Esophagus (tissue), 2 donors: ENCODE data around the gene RGS17. TPM values are rescaled to one million over a fixed set of nuclear protein-coding genes. Genes with fewer than 3 reads are reported as not detected.
"Not testable (repeated sequence)": the region's sequence is repeated elsewhere in the genome, so short reads cannot be mapped to it uniquely, and the experiment has no call there.

Source experiments
- H3K27ac ChIP-seq, 2 donors: one replicate each; pipeline ENCODE4 v1.5.1; 2013; ENCODE audit warnings: low read depth in 2 of 2, mild to moderate bottlenecking in 2 of 2, inconsistent platforms in 1 of 2, low read length in 1 of 2, moderate library complexity in 1 of 2
- H3K27me3 ChIP-seq, 2 donors: one replicate each; pipeline ENCODE4 v1.6.1; 2013; ENCODE audit warnings: low read length in 2 of 2, control low read depth in 1 of 2, mild to moderate bottlenecking in 1 of 2; ENCODE audit not compliant: insufficient read depth in 2 of 2, control insufficient read depth in 1 of 2
- H3K36me3 ChIP-seq, 2 donors: one replicate each; pipeline ENCODE4 v1.6.1; 2013; ENCODE audit warnings: low read length in 1 of 2; ENCODE audit not compliant: control insufficient read depth in 2 of 2, insufficient read depth in 2 of 2
- H3K4me1 ChIP-seq, 2 donors: one replicate each; pipeline ENCODE4 v1.6.1; 2013; ENCODE audit warnings: low read length in 1 of 2; ENCODE audit not compliant: control insufficient read depth in 2 of 2, insufficient read depth in 2 of 2
- H3K4me3 ChIP-seq, 2 donors: one replicate each; pipeline ENCODE4 v1.5.1; 2013; ENCODE audit warnings: low read length in 2 of 2, mild to moderate bottlenecking in 2 of 2, low read depth in 1 of 2, moderate library complexity in 1 of 2
- H3K9me3 ChIP-seq, 2 donors: one replicate each; pipeline ENCODE4 v1.6.1; 2013; ENCODE audit warnings: mild to moderate bottlenecking in 2 of 2, low read depth in 1 of 2, low read length in 1 of 2, moderate library complexity in 1 of 2; ENCODE audit not compliant: control insufficient read depth in 2 of 2, insufficient read depth in 1 of 2
- WGBS, 2 donors: extraction: QIAGEN DNeasy Blood & Tissue Kit; methylation state at CpG; one replicate each; pipeline ENCODE4 v1.1.7; 2013; 5-methylcytosine and 5-hydroxymethylcytosine counted together
- polyA plus RNA-seq, 2 donors: library from polyadenylated mRNA; stranded (reverse); fragments of 200-250 nt; gene quantifications; one replicate each; pipeline ENCODE4 v1.2.3, GENCODE V29; 2013
- donor health status: healthy with polysubstance abuse.
- donor health status: Bipolar disorder and iron deficiency.

Gene RGS17
- polyA plus RNA-seq, 2 donors, result 1.1 to 4.1 TPM

DNA sequence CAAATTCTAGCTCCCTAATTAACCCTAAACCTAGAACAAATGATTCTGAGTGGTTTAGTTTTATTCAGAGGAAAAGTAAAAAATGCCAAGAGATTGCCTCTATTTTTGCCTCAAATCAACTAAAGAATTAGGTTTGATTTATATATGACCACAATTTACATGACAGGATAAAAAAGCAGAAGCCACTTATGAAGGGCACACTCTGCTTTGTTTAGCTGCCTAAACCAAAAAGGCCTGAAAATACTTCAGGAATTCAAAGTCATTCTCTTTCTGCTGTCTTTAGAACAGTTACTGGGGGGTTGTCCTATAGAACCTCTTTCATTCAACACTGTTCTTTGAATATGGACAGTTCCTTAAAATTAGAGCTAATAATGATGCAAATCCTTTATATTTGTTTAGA lies 153.5 kb downstream of the RGS17 start:
- no peaks in the 10 kb centered on the region for H3K9me3 ChIP-seq
- H3K36me3 ChIP-seq, result peaks cover 0 to 7% of the 10 kb centered on the region in 2 donors
- no peaks in the 10 kb centered on the region for H3K27me3 ChIP-seq
- no peak overlapping the region for H3K27ac ChIP-seq
- peaks cover 3 to 4% of the 10 kb centered on the region in 2 donors for H3K4me1 ChIP-seq
- H3K4me3 ChIP-seq, result no peak overlapping the region

DNA sequence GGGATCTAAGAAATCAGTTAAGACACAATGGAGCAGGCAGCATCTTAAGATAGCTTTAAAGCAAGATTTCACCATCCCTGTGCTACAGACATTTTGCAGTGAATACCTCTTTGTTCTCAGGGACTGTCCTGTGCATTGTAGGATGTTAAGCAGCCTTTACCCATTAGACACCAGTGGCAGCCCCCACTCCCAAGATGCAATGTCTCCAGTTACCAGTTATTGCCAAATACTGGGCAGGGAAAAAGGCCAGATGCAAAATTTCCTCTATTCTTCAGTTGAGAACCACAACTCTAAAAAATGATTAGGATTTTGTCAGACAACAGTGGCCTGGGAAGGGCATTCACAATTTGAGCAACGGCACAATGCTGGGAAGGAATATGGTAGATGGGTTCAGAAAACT lies 154.3 kb downstream of the RGS17 start:
- peaks cover 0 to 7% of the 10 kb centered on the region in 2 donors for H3K36me3 ChIP-seq
- no peaks in the 10 kb centered on the region for H3K27me3 ChIP-seq
- no peak overlapping the region for H3K4me3 ChIP-seq
- no peaks in the 10 kb centered on the region for H3K9me3 ChIP-seq
- 87 to 94% methylated on average over 1 of the region's 1 CpG for WGBS, 2 donors
- no peaks in the 10 kb centered on the region for H3K4me1 ChIP-seq
- H3K27ac ChIP-seq, result no peak overlapping the region

DNA sequence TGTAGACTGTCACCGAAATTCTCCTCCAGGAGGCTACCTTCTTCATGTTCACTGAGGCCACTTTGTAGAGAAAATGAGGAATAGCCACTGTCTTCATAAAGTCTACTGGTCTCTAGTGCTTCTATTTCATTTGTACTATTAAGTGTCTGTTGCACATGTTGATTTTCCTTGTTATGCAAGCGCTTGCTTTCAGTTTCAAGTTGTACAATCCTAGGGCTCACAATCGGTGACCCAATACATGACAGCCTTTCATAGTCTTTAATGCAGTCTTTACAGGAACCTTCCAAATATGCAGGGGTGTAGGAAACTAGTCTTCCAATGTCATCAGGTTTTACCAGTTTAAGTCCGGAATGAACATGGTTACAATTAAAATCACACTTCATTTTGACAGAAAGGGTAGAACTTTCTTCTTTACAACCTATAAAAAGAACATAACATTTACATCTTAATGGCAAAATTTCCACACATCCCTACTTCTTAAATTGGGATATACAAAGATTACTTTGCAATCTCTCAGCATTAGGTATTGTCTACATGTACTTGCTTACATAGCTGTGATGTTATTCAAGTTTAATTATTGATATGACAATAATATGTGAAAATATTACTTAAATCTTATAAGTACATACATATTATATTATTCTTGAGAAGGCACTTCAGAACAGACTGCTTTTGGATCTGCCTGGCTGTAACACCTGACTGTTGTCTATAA lies 155.7 kb downstream of the RGS17 start:
- no peaks in the 10 kb centered on the region for H3K27me3 ChIP-seq
- H3K9me3 ChIP-seq, result no peaks in the 10 kb centered on the region
- WGBS, 2 donors, result 74 to 78% methylated on average over 4 of the region's 4 CpGs
- no peak overlapping the region for H3K27ac ChIP-seq
- peak overlapping the region in 1 of 2 donors; percentile 2 for H3K4me3 ChIP-seq
- H3K36me3 ChIP-seq, result peaks cover 0 to 11% of the 10 kb centered on the region in 2 donors
- H3K4me1 ChIP-seq, result no peaks in the 10 kb centered on the region

DNA sequence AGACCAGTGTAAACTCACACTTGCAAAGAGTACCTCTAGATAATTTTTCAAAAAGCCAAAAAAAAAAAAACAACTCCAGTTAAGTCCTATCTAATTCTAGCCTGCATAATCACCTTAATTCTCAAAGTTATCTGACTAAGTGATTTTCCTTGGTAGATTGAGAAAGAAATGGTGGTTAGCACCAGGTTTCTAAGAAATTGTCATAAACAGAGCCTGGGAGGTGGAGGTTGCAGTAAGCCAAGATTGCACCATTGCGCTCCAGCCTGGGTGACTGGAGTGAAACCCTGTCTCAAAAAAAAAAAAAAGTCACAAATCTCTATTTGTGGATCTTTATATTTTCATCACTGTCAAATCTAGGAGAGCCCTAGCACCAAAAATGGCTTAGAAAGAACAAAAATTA lies 157.2 kb downstream of the RGS17 start:
- Histone ChIP-seq H3K27ac (no peak overlapping the region), H3K9me3 (no peaks in the 10 kb centered on the region), H3K4me1 (no peaks in the 10 kb centered on the region), H3K4me3 (no peak overlapping the region), H3K36me3 (peaks cover 0 to 11% of the 10 kb centered on the region in 2 donors), H3K27me3 (no peaks in the 10 kb centered on the region)
- WGBS, 2 donors, result 94 to 97% methylated on average over 1 of the region's 1 CpG

DNA sequence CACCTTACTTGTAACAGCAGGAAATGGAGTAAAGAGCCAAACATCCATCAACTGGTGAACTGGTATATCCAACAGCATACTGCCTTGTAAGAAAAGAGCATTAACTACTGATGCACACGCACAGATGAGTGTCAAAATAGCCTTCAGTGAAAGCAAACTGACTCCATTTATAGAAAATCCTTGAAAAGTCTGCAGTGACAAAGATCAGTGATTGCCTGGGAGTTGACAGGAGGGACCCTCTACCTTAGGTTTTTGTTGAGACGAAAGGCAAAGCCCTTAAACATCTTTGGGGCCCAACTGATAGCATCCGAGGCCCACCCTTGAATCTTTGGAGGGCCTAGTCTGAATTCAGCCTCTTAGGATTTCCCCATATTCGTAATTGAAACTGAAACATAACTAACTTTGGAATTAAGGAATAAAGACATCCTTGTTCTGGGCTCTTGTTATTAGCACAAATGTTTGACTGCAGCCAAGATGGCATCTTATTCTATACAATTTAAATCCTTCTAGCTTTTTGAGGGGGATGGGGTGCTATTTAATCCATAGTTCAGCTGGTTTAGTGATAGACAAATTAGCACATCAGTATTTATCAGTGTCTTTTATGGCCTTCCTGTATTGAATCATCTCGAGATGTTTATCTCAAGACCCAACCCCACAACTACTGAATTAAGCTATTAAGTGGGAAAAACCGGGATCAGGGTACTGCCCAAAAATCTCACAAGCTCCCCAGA lies 161.2 kb downstream of the RGS17 start:
- H3K4me1 ChIP-seq, result no peaks in the 10 kb centered on the region
- no peak overlapping the region for H3K4me3 ChIP-seq
- no peak overlapping the region for H3K27ac ChIP-seq
- 96 to 97% methylated on average over 6 of the region's 6 CpGs for WGBS, 2 donors
- H3K36me3 ChIP-seq, result peaks cover 0 to 6% of the 10 kb centered on the region in 2 donors
- no peaks in the 10 kb centered on the region for H3K27me3 ChIP-seq
- no peaks in the 10 kb centered on the region for H3K9me3 ChIP-seq

DNA sequence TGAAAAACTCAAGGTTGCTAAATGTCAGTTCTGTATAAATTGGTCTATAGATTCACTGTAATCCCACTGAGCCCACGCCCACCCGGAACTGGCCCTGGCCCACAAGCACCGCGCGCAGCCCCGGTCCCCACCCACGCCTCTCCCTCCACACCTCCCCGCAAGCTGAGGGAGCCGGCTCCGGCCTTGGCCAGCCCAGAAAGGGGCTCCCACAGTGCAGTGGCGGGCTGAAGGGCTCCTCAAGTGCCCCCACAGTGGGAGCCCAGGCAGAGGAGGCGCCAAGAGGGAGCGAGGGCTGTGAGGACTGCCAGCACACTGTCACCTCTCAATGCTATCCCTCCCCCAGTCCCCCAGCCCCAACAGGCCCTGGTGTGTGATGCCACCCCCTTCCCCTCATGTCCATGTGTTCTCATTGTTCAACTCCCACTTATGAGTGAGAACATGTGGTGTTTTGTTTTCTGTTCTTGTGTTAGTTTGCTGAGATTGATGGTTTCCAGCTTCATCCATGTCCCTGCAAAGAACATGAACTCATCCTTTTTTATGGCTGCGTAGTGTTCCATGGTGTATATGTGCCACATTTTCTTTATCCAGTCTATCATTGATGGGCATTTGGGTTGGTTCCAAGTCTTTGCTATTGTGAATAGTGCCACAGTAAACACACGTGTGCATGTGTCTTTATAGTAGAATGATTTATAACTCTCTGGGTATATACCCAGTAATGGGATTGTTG lies 164.8 kb downstream of the RGS17 start:
- H3K9me3 ChIP-seq, H3K4me3 ChIP-seq, H3K36me3 ChIP-seq, H3K4me1 ChIP-seq, H3K27me3 ChIP-seq, H3K27ac ChIP-seq: not testable (repeated sequence)
- 83 to 93% methylated on average over 14 to 15 of the region's 15 CpGs for WGBS, 2 donors

DNA sequence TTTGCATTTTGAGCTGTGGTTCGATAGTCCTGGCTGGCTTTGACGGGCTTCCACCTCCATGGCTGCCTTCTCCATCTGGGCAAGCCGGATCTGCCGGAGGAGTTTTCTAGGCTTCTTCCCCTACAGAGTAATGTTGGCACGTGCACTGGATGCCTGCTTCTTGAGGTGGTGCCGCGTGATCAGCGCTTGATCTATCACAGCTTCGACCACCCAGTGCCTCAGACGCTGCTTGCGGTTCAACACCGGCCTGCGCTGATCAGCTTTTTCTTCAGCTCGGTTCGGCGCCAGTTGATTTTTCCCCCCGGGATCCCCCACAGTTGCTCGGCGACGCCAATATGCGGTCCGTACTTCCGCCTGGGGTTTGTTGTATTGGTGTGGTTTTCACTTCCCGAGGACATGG lies 171.7 kb downstream of the RGS17 start:
- Histone ChIP-seq H3K4me3 (no peak overlapping the region), H3K9me3 (no peaks in the 10 kb centered on the region), H3K27me3 (no peaks in the 10 kb centered on the region), H3K4me1 (no peaks in the 10 kb centered on the region), H3K36me3 (no peaks in the 10 kb centered on the region), H3K27ac (no peak overlapping the region)
- WGBS, 2 donors, result 92 to 94% methylated on average over 24 of the region's 24 CpGs

DNA sequence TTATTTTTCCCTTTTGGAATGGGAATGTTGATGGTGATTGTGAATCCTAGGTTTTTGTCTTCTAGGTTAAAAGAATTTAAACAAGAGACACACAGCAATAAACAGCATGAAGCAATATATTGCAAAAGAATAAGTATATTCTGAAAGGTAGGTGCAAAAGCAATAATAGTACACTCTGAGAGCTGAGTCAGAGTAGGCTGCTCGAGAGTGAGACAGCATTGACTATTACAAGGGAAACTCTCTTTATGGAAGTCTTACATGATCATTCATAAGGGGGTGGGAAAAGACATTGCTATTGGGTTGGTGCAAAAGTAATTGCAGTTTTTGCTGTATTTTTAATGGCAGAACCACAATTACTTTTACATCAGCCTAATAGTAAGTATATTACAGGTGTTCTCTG lies 173.3 kb downstream of the RGS17 start:
- Histone ChIP-seq H3K4me1 (no peaks in the 10 kb centered on the region), H3K27ac (no peak overlapping the region), H3K4me3 (no peak overlapping the region), H3K36me3 (no peaks in the 10 kb centered on the region), H3K27me3 (no peaks in the 10 kb centered on the region), H3K9me3 (no peaks in the 10 kb centered on the region)
- WGBS, 2 donors, result 72 to 80% methylated on average over 1 of the region's 1 CpG
